PFSK-1 (cell line): ENCODE measurements around the gene FRRS1L.

Experiments used
- FOXP2 ChIP-seq: optimal IDR thresholded peaks from 2 replicates; pipeline ENCODE3; 2011; ENCODE audit warnings: borderline replicate concordance, control low read depth, inconsistent platforms; ENCODE audit not compliant: insufficient read depth; ENCODE audit errors: extremely low read length, extremely low read depth
- POLR2AphosphoS5 ChIP-seq: IDR thresholded peaks from 2 replicates; pipeline ENCODE4 v1.6.1; 2012; ENCODE audit warnings: low read depth, mild to moderate bottlenecking, control low read depth, low read length, moderate library complexity
- REST ChIP-seq, 2 experiments: IDR thresholded peaks; 2 replicates each; pipeline versions ENCODE4 v1.6.1 to v1.8.0; 2011 to 2012; ENCODE audit warnings: low read depth in 2 of 2, low read length in 2 of 2, control low read depth in 1 of 2, inconsistent platforms in 1 of 2, mild to moderate bottlenecking in 1 of 2, moderate library complexity in 1 of 2; ENCODE audit not compliant: insufficient read depth in 1 of 2
- SIN3A ChIP-seq: IDR thresholded peaks from 2 replicates; pipeline ENCODE4 v1.6.1; 2012; ENCODE audit warnings: mild to moderate bottlenecking, low read length, moderate library complexity, borderline replicate concordance; ENCODE audit not compliant: insufficient read depth
- TAF1 ChIP-seq: IDR thresholded peaks from 2 replicates; pipeline ENCODE4 v1.6.1; 2012; ENCODE audit warnings: low read length, control low read depth, borderline replicate concordance; ENCODE audit not compliant: insufficient read depth

FRRS1L gene

GRCh38 chr9:109205526-109205925 lies 38.5 kb upstream of the FRRS1L start:
- TF ChIP-seq TAF1: no peak
- no peak for TF ChIP-seq POLR2AphosphoS5
- no peak for TF ChIP-seq FOXP2
- TF ChIP-seq SIN3A: no peak
- TF ChIP-seq REST (IDR thresholded peaks at IDR 0.05; ENCODE audit: insufficient read depth in 1 of 2, low read depth in 2 of 2, low read length in 2 of 2): no peak

- TF ChIP-seq FOXP2 (no peak), TAF1 (no peak), POLR2AphosphoS5 (no peak), REST (IDR thresholded peaks at IDR 0.05; ENCODE audit: insufficient read depth in 1 of 2, low read depth in 2 of 2, low read length in 2 of 2) (no peak)
Observed at GRCh38 chr9:109203761-109204360, 36.8 kb upstream of the FRRS1L start.

- TF ChIP-seq TAF1 (no peak), FOXP2 (no peak), POLR2AphosphoS5 (no peak), REST (IDR thresholded peaks at IDR 0.05; ENCODE audit: insufficient read depth in 1 of 2, low read depth in 2 of 2, low read length in 2 of 2) (no peak), SIN3A (no peak)
Observed at GRCh38 chr9:109199676-109200075, 32.6 kb upstream of the FRRS1L start.

GRCh38 chr9:109198736-109199382 lies 31.8 kb upstream of the FRRS1L start:
- TF ChIP-seq TAF1: no peak
- TF ChIP-seq POLR2AphosphoS5: no peak

GRCh38 chr9:109193974-109194556 lies 27.0 kb upstream of the FRRS1L start:
- no peak for TF ChIP-seq TAF1
- no peak for TF ChIP-seq POLR2AphosphoS5
- no peak for TF ChIP-seq SIN3A
- no peak for TF ChIP-seq FOXP2
- TF ChIP-seq REST (IDR thresholded peaks at IDR 0.05; ENCODE audit: insufficient read depth in 1 of 2, low read depth in 2 of 2, low read length in 2 of 2): no peak
